Fibroblast of peridontal ligament (primary cell): ENCODE results near the gene GPR173.

Source experiments
- DNase-seq: peaks from one replicate; pipeline ENCODE4 v3.0.0-alpha.2; 2010; ENCODE audit errors: extremely low read depth

The GPR173 gene, protein sequence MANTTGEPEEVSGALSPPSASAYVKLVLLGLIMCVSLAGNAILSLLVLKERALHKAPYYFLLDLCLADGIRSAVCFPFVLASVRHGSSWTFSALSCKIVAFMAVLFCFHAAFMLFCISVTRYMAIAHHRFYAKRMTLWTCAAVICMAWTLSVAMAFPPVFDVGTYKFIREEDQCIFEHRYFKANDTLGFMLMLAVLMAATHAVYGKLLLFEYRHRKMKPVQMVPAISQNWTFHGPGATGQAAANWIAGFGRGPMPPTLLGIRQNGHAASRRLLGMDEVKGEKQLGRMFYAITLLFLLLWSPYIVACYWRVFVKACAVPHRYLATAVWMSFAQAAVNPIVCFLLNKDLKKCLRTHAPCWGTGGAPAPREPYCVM

GRCh38 chrX:53048169-53049126 is at the start of gene GPR173:
Gene GPR173, plus strand, starts transcription at chrX:53048789. Its CDS starts 27,833 bp downstream, at chrX:53076622.
- DNase-seq, result peak; percentile 59

GRCh38 chrX:53000447-53001135 is 48.0 kb upstream of the GPR173 start:
- no peak for DNase-seq

DNA sequence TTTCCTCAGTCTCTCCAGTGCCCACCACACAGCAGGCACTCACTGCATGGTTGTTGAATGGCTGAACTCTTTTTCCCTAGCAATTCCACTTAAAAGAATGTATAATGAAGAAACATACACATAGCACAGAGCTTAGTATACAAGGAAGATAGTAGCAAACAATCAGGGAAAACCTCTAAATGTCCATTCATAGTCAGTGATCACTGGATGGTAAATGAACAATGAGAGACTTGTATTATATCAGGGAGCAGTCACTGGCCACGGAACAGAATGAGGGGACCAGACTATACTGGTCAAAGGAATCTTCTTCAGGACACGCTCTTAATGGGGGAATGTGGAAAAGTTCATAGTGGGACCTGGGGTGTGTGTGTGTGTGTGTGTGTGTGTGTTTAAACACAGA is 46.6 kb upstream of the GPR173 start:
- no peak for DNase-seq

- DNase-seq, result no peak
Measured at GRCh38 chrX:53003111-53003510, 45.5 kb upstream of the GPR173 start.

GRCh38 chrX:53004038-53004437 is 44.6 kb upstream of the GPR173 start:
- DNase-seq, result no peak

GRCh38 chrX:53004811-53005210 is 43.8 kb upstream of the GPR173 start:
- DNase-seq, result no peak

- no peak for DNase-seq
Measured at GRCh38 chrX:53005327-53005726, 43.3 kb upstream of the GPR173 start.

DNA sequence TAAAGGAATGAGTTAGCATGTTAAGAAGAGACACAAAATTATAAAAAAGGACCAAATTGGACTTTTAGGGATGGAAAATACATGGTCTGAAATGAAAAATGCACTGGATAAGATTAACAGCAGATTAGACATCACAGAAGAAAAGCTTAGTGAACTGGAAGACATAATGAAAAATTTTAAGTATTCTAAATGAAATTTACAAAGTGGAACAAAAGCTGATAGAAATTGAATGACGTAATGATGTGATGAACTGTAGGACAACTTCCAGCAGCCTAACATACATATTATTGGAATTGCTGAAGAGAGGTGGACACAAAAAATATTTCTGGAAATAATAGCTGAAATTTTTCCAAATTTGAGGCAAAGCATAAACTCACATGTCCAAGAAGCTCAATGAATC is 39.6 kb upstream of the GPR173 start:
- DNase-seq, result no peak

DNA sequence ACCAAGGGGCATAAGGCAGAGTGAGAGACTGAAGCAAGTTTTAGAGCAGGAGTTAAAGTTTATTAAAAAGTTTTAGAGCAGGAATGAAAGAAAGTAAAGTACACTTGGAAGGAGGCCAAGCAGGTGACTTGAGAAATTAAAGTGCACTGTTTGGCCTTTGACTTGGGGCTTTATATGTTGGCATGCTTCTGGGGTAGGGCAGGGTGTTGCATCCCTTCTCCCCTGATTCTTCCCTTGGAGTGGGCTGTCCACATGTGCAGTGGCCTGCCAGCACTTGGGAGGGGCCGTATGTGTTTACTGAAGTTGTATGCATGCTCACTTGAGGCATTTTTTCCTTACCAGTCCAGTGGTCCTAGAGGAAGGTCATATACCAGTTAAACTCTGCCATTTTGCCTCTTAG is 35.3 kb upstream of the GPR173 start:
- DNase-seq, result no peak

DNA sequence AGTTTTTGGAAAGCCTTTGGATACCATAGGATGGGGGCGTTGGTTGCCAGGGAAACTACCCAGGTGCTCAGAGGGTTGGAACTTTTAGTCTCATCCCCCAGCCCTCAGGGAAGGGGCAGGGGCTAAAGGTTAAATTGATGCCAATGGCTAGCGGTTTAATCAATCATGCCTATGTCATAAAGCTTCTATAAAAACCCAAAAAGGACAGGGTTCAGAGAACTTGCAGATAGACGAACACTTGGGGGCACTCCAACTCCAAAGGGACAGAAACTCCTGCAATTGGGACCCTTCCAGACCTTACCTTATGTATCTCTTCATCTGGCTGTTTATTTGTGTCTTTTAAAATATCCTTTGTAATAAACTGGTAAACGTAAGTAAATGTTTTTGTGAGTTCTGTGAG is 30.0 kb upstream of the GPR173 start:
- no peak for DNase-seq

GRCh38 chrX:53022381-53022780 is 26.2 kb upstream of the GPR173 start:
- no peak for DNase-seq

- DNase-seq, result no peak
Measured at GRCh38 chrX:53028678-53029077, 19.9 kb upstream of the GPR173 start.

GRCh38 chrX:53031380-53031779 is 17.2 kb upstream of the GPR173 start:
- no peak for DNase-seq

- DNase-seq, result no peak
Measured at GRCh38 chrX:53036149-53036548, 12.4 kb upstream of the GPR173 start.

DNA sequence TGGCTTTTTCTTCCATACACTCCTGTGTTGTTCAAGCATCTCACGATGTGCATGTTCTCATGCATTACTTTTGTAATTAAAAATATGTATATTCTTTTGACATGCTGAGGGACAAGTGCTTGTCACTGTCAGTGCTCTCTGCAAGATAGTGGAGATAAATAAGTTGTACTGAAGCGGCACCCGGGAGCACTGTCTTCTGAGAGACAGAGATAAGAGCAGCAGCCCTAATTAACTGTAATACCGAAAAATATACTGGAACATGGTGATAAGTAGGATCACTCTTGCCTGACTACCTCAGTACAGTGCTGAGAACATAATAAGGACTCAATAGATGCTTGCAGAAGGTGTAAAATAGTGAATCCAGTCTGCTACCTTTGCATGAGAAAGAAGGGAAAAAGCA is 9.4 kb upstream of the GPR173 start:
- DNase-seq, result no peak

GRCh38 chrX:53044995-53045394 is 3.6 kb upstream of the GPR173 start:
- no peak for DNase-seq

GRCh38 chrX:53047228-53047627 is 1.4 kb upstream of the GPR173 start:
- peak; percentile 17 for DNase-seq

DNA sequence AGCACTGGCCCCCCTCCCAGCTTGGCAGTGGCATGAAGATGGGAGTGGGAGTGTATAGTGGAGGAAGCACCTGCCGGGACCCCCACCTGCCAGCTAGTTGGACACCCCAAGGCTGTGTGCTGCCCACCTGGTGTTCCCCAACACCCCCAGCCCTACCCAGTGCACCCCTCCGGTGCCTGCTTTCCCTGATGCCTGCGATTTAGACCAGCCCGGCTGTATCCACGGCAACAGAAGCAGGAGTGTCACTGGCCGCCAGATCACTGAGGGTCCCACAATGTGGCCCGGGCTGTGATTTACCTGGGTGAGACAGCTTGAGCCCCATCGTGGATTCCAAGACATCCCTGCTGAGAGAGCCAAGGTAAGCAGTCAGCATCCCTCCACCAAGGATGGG is 533 bp downstream of the GPR173 start:
- DNase-seq, result no peak

DNA sequence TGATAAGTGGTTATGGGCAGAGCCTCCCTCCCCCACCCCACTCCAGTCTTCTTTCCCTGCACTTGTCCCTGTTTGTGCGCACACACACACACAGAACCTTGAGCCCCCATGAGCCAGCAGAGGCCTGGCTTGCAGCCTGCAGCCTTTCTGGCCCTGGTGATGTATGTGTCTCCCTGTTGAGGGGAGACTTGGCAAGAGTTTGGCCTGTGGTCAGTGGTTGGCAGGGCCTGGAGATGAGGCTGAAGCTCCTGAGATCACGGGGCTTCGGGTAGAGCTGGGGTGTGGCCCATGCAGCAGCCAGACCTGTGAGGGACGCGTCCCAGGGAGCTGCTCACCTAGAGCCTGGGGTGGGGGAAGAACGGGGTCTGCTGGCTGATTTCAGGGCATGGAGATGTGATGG is 2.3 kb downstream of the GPR173 start:
- no peak for DNase-seq

GRCh38 chrX:53055244-53055849 is 6.8 kb downstream of the GPR173 start:
- DNase-seq, result no peak

- no peak for DNase-seq
Measured at GRCh38 chrX:53056292-53056691, 7.7 kb downstream of the GPR173 start.

DNA sequence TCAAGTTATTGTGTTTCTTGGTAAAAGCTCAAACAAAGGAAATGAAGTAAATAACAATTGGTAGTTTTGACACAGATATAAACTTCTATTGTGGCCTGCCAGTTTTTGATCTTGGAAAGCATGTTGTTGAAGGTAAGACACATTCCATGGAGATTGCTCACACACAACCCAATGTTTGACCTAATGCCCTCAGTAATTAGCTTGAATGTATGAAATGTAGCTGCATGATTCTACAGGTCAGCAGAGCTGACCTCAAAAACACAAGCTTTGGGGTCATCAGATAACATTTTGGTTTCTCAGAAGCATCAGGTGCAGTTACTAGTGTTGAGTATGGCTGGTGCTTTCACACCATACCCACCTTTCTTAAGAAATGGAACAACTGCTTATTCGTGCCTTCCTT is 16.5 kb downstream of the GPR173 start:
- no peak for DNase-seq
